OCI-LY7 (cell line): ENCODE data around the gene TMEM190. TPM values are rescaled to one million over a fixed set of nuclear protein-coding genes. Genes with fewer than 3 reads are reported as not detected.

Experiments used
- BruUV-seq: library from RNA; stranded (reverse); fragments of 400-500 nt; replicated peaks from 2 replicates; lab custom pipeline; 2021; lab: Mats Ljungman, UMichigan
- CTCF ChIA-PET: fragments of 300-600 bp; sonication (Branson Sonifier 250); formaldehyde crosslinking; loops from one replicate; lab custom pipeline; 2022; ENCODE audit warnings: antibody characterized with exemption; ENCODE audit not compliant: unreplicated experiment; lab: Charles Lee
- POLR2A ChIA-PET: fragments of 300-600 bp; sonication (Branson Sonifier 250); formaldehyde crosslinking; loops from one replicate; lab custom pipeline; 2022; ENCODE audit warnings: antibody characterized with exemption; lab: Charles Lee
- DNase-seq: peaks from one replicate; pipeline ENCODE4 v3.0.0-alpha.2; 2015; ENCODE audit warnings: low spot score
- H2AFZ ChIP-seq: fragments of 200-600 bp; sonication (generic), shearing (Covaris generic); 2 replicates; pipeline ENCODE4 v1.6.1; 2014; ENCODE audit warnings: mild to moderate bottlenecking, antibody characterized with exemption, low read length, moderate library complexity
- H3K27ac ChIP-seq: fragments of 200-600 bp; sonication (generic); 2 replicates; pipeline ENCODE4 v1.5.1; 2014; ENCODE audit warnings: mixed run types, low read depth, mild to moderate bottlenecking, moderate library complexity, low read length, inconsistent platforms; ENCODE audit not compliant: poor library complexity, severe bottlenecking
- H3K36me3 ChIP-seq: fragments of 200-600 bp; sonication (generic); 2 replicates; pipeline ENCODE4 v1.6.1; 2014; ENCODE audit warnings: mild to moderate bottlenecking, antibody characterized with exemption, low read length, moderate library complexity, mixed read lengths; ENCODE audit not compliant: insufficient read depth
- H3K4me1 ChIP-seq: fragments of 200-600 bp; sonication (generic); 2 replicates; pipeline ENCODE4 v1.5.1; 2014; ENCODE audit warnings: mild to moderate bottlenecking, low read length; ENCODE audit not compliant: insufficient read depth, poor library complexity, severe bottlenecking
- H3K4me2 ChIP-seq: fragments of 200-600 bp; sonication (generic); 2 replicates; pipeline ENCODE4 v1.6.1; 2014; ENCODE audit warnings: mild to moderate bottlenecking, low read length
- H3K4me3 ChIP-seq: fragments of 200-600 bp; sonication (generic); 2 replicates; pipeline ENCODE4 v1.5.1; 2014; ENCODE audit warnings: mild to moderate bottlenecking, low read depth, low read length; ENCODE audit not compliant: poor library complexity, severe bottlenecking
- H3K79me2 ChIP-seq: fragments of 200-600 bp; sonication (generic); 2 replicates; pipeline ENCODE4 v1.6.1; 2016; ENCODE audit warnings: low read depth, mild to moderate bottlenecking, low read length, moderate library complexity, mixed read lengths; ENCODE audit not compliant: insufficient read depth
- H3K9me2 ChIP-seq: fragments of 200-600 bp; sonication (generic); 2 replicates; pipeline ENCODE4 v1.6.1; 2016; ENCODE audit warnings: mild to moderate bottlenecking, low read length, mixed read lengths; ENCODE audit not compliant: insufficient read depth
- H3K9me3 ChIP-seq: fragments of 200-600 bp; sonication (generic); 2 replicates; pipeline ENCODE4 v1.6.1; 2014; ENCODE audit warnings: mild to moderate bottlenecking, mixed run types, low read length, mixed read lengths
- H4K20me1 ChIP-seq: fragments of 200-600 bp; sonication (generic); 2 replicates; pipeline ENCODE4 v1.6.1; 2014; ENCODE audit warnings: mild to moderate bottlenecking, antibody characterized with exemption, low read length, moderate library complexity, mixed read lengths; ENCODE audit not compliant: insufficient read depth
- EZH2phosphoT487 ChIP-seq: fragments of 200-600 bp; sonication (generic); IDR thresholded peaks from 2 replicates; pipeline ENCODE4 v1.6.1; 2018; ENCODE audit warnings: low read depth, borderline replicate concordance, mild to moderate bottlenecking, mixed run types, antibody characterized with exemption, low read length, moderate library complexity, mixed read lengths
- intact Hi-C: fragments of 100-400 bp; cut with micrococcal nuclease; formaldehyde crosslinking; loops from one replicate; pipeline ENCODE4 v1.10.0; 2022; ENCODE audit not compliant: unreplicated experiment
- total RNA-seq, 2 experiments: library from RNA; depleted of rRNA in 1 of 2; stranded (reverse); fragments of >200 nt in 1 of 2; shearing (Covaris generic) in 1 of 2; gene quantifications; 2 replicates each; pipeline ENCODE4 v1.2.3, GENCODE V29; 2014 to 2022
- TF ChIP-seq, protein P1 (sequence below): fragments of 200-600 bp; sonication (generic); conservative IDR thresholded peaks from 2 replicates; pipeline ENCODE4 v1.5.1; 2014; ENCODE audit warnings: mild to moderate bottlenecking, antibody characterized with exemption, low read length, moderate library complexity, mixed read lengths

Gene TMEM190
- total RNA-seq, 2 experiments from 2014 or later = not detected

DNA sequence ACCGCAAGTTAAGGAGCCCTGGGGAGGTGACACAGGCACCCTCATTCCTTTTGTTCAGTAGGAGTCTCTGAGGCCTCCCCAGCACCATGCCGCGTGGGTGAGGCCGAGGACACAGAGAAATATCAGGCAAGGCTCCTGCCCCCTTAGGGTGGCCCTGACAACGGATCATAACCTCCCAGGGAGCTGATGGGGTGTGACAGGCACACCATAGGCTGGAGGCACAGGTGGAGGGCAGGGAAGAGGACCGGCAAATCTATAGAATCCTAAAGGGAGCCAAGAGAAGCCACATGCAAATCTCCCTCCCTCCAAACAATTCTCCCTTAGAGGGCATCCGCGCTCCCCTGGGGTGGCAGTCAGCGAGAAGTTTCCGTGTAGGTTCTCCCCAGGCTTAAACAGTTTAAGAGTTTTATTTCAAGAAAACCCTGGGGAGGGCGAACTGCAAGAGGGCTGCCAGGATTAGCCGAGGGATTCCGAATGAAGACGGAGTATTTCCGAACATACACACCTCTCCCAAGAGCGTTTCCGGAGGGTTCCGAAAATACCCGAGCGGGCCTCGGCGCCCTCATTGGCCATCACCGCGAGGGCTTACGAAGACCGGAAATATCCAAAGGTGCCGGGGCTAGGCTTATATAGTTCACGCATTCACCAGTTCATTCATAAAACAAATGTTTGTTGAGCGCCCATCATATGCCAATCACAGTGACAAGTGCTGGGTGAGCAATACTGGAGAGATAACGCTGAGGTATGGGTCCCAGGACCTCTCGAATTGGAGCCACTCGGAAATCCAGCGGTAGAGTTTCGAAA is 8.5 kb downstream of the TMEM190 start:
- CTCF ChIA-PET = no interaction called here
- H3K9me2 ChIP-seq = no peaks in the 10 kb centered on the region
- DNase-seq = peak; percentile 96
- no peaks in the 10 kb centered on the region for H3K9me3 ChIP-seq
- peak overlapping the region; percentile 53; the same call in 1 of the 2 replicates for H2AFZ ChIP-seq
- intact Hi-C loops = loop anchor here (2.0 kb wide), 1 partner anchor 76 kb away; no protein-coding TSS in a partner anchor
- peak overlapping the region; percentile 98 for H3K4me2 ChIP-seq
- TSS peak; percentile 85 for BruUV-seq
- H4K20me1 ChIP-seq = peaks cover 27% of the 10 kb centered on the region
- no peak for TF ChIP-seq EZH2phosphoT487
- TF ChIP-seq, protein P1, sequence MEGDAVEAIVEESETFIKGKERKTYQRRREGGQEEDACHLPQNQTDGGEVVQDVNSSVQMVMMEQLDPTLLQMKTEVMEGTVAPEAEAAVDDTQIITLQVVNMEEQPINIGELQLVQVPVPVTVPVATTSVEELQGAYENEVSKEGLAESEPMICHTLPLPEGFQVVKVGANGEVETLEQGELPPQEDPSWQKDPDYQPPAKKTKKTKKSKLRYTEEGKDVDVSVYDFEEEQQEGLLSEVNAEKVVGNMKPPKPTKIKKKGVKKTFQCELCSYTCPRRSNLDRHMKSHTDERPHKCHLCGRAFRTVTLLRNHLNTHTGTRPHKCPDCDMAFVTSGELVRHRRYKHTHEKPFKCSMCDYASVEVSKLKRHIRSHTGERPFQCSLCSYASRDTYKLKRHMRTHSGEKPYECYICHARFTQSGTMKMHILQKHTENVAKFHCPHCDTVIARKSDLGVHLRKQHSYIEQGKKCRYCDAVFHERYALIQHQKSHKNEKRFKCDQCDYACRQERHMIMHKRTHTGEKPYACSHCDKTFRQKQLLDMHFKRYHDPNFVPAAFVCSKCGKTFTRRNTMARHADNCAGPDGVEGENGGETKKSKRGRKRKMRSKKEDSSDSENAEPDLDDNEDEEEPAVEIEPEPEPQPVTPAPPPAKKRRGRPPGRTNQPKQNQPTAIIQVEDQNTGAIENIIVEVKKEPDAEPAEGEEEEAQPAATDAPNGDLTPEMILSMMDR = no peak
- peaks cover 47% of the 10 kb centered on the region for H3K4me1 ChIP-seq
- H3K36me3 ChIP-seq = peaks cover 43% of the 10 kb centered on the region
- peak overlapping the region; percentile 91 for H3K27ac ChIP-seq
- POLR2A ChIA-PET = interaction anchor here (0.5 to 1.2 kb wide), 5 partner anchors 46 to 130 kb away, joined by 3 to 6 read pairs (median 3); partner anchors contain the start of gene KMT5C
- peak overlapping the region; percentile 87 for H3K4me3 ChIP-seq
- peaks cover 44% of the 10 kb centered on the region for H3K79me2 ChIP-seq

DNA sequence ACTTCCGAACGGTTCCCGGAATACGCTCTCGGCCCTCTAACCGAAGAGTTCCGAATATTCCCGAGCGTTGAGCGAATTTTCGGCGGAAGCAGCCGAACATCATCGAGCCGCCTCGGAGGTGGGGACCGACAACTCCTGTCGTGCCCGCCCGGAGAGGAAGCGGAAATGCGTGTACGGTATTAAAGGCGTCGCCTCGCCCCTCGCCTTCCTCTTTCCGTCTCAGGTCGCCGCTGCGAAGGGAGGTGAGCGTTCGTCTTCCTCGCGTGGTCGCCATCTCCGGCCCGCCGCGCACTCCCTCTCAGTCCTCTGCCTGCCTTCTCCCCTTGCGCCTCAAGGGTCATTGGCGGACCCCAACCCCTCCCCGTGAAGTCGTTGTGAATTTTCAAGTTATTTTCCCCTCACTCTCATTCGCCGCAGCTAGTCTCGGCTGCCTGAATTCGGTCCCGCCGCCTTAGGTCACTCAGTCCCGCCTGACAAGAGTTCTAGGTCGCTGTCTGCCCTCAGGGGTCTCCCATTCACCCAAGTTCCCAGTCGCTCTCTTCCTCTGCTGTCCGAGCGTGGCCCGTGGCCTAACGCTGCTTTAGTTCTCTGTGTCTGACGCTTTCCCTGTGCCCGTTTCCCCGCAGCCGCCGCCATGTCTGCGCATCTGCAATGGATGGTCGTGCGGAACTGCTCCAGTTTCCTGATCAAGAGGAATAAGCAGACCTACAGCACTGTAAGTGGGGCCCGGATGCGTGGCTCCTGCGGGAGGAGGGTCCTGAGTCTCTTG is 9.3 kb downstream of the TMEM190 start, which contains the start of gene RPL28:
TSS of gene RPL28 (plus strand) at position 209 of the 769 bp plus-strand sequence. CDS start at position 635, 426 bp downstream.
- H3K9me2 ChIP-seq = no peaks in the 10 kb centered on the region
- intact Hi-C loops = loop anchor here (2.0 kb wide), 1 partner anchor 77 kb away; no protein-coding TSS in a partner anchor
- H3K36me3 ChIP-seq = peaks cover 51% of the 10 kb centered on the region
- BruUV-seq = TSS peak; percentile 90
- H3K27ac ChIP-seq = peak within 1 kb of the TSS; percentile 91
- ChIA-PET POLR2A (no interaction called here), CTCF (no interaction called here)
- H3K4me1 ChIP-seq = peaks cover 47% of the 10 kb centered on the region
- H3K9me3 ChIP-seq = no peaks in the 10 kb centered on the region
- peaks cover 44% of the 10 kb centered on the region for H3K79me2 ChIP-seq
- peak; percentile 99 for DNase-seq
- peak within 1 kb of the TSS; percentile 98 for H3K4me2 ChIP-seq
- peak within 1 kb of the TSS; percentile 87 for H3K4me3 ChIP-seq
- TF ChIP-seq EZH2phosphoT487 = no peak
- TF ChIP-seq, protein P1 = no peak
- H4K20me1 ChIP-seq = peaks cover 27% of the 10 kb centered on the region
- peak within 1 kb of the TSS; percentile 53; the same call in 1 of the 2 replicates for H2AFZ ChIP-seq
